Fibroblast of skin of right biceps (primary cell): ENCODE measurements around the gene MORF4L2.

Source experiments
- DNase-seq: peaks from one replicate; pipeline ENCODE4 v3.0.0-alpha.2; 2013

The MORF4L2 gene, protein sequence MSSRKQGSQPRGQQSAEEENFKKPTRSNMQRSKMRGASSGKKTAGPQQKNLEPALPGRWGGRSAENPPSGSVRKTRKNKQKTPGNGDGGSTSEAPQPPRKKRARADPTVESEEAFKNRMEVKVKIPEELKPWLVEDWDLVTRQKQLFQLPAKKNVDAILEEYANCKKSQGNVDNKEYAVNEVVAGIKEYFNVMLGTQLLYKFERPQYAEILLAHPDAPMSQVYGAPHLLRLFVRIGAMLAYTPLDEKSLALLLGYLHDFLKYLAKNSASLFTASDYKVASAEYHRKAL

DNA sequence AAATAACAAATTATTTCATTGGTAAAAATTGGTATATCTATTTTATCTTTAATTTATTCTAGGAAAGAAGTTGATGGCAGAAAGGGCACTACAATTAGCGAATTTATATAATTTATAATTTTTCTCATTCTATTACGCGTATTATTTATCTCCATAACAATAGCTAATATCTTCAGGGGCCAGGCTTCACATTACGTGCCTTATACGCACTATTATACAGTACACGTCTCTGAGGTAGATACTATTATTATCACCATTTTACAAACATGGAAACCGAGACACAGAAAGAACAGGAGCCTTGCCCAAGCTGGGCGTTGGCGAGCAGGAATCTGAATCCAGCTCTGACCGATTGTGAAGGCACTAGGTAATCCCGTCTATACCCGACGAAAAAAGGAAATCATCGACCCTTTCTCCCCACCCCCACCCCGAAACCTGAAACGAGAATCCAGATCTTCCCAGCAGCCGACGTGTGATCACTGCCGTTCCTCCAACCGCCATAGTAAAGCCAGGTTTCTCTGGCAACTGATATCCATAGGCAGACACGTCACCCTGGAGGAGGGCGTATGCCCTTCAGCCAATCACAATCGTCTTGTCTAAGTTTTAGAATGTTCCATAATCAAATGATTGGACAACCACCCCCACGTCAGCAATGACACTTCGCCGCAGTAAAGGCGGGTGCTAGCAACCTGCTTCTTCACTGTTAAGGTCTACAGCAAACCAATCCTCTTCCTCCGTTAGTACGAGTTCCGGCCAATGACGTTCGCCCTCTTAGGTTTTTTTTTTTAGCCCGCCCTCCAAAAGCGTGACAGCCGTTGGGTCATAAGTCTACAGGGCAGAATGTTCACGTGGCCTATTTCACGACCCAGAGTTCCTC lies at the start of gene MORF4L2:
TSS of gene MORF4L2 (minus strand) at position 501 of the 874 bp plus-strand sequence. CDS start 9,672 bp downstream, outside the sequence.
- peak; percentile 99 for DNase-seq

DNA sequence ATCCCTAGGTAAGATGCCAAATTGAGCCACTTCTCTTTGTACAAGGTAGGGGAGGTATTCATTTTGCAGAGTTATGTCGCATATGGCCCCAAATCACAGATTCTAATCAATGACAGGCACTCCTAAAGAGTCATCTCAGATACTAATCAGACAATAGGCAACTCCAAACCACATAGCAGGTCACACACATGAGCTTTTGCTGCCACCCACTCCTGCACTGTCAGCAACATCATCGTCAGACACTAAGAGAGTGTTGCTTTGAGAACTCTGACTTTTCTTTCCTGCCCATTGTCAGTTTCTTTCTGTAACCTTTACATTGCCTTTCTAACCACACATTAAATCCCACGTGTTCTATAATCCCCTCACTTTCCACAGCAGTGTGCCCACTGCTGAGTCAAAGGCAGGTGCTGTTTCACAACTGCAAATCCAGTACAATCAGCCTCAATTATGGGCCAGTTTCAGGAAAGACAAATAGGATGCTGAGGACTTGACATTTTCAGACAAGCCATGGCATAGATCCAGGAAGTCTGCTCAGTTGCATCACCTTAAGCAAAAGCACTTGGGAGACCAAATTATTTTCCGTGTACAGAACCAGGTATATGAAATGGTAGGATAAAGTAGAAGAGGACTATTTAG lies 47.7 kb upstream of the MORF4L2 start:
- no peak for DNase-seq

DNA sequence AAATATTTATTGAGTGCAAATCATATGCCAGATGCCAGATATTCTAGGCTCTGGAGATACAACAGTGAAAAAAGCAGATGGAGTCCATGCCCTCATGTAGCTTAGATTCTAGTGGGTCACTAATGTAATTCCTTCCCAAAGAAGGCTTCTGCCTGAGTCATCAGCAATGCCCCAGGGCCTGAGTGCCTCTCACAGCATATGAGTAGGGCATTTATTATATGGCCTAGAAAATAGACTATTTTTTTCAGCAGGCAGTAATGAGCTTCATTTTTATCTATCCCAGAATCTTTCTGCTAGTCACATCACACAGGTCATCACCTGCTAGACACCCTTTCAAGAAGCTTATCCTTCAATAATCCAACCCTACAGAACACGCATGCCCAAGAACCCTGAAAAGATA lies 46.5 kb upstream of the MORF4L2 start:
- DNase-seq = peak; percentile 26

DNA sequence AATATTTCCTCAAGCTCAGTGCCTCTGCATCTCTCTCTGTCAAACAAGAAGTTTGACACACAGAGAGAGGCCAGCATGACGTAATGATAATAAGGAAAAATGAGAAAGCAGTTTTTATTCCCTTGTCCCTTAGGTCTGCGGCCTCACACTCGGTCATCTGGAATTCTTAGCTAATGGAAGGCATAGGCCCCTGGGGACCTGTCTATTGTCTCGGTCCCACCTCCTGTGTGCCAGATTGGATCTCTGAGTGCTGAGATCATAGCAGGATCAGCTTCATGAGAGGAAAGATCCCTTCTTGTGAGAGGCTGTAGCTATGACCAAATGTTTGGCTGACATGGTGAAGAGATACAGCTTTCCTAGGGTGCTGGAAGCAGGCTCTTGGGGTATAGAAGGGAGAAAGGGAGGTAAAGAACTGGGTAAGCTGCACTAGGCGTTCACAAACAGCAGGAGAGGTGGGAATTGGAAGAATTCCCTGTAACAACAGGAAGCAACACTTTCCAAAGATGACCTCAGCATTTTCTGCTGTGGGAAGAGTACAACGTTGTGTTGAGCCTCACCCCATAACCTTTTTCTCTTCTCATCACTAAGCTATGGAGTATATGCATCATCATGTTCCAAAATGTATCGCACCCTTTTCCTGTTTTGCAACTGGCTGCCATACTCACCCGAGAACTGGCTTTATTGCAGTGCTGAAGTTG lies 44.4 kb upstream of the MORF4L2 start:
- peak; percentile 88 for DNase-seq

DNA sequence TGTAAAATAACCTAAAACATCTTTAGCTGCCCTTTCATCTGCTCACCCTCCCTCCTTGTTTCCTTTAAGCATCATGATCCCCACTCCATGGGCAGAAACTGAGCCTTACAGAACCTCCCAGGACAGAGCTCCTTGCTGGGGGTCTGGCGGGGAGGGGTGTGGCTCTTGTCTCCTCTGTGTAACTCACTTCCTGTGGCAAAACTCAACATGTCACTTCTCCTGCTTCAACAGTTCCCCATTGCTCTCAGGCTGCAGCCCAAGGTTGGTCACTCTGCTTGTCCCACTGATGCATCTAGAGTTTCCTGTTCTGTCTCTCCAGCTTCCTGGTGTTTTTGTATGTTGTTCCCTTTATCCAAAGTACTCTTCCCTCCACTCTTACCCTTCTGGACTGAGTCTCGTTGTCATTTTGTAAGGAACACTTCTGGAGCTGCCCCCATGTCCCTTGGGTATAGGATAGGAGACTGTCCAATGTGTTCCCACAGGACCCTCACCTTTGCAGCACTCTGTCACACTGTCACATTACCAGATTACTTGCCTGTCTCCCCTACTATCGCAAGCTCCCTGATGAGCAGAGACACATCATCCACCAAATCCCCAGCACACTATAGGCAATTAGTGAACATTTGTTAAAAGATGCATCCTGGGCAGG lies 43.8 kb upstream of the MORF4L2 start:
- DNase-seq = peak; percentile 30

DNA sequence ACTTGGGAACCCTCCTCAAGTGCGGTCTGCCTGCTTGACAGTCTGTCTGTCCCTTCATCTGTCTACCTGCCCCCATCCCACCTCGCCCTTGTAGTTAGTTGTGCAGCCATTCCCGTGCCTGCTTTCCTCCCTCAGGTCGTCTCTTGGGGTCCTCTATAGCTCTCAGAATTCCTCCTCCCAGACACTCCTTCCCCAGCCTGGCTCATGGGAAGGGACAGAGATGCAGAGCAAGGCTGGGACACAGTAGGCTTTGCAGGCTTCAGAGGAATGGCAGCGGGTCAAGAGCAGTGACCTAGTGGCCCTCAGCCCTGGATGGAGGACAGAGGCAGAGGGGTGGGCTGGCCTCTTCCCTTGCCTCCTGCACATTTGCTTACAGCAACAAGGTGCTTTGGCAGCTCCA lies 42.5 kb upstream of the MORF4L2 start:
- no peak for DNase-seq

DNA sequence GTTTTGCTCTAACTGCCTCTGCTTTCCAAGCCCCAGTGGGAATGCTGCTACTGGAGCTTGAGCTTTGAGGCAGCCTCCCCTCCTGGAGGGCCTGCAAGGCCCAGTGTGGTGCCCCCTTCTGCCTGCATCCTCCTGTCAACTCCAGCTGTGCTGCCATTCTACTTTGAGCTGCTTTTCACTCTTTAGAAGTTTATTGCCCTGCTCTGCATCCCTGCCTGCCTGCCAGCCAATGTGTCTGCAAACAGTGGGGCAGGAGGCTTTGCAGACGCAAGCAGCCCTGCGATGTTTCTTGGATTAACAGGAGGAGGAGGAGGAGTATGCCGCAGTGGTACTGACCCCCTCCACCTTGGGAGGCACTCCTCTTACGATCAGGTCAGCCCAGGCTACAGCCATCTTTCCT lies 40.6 kb upstream of the MORF4L2 start:
- DNase-seq = no peak

DNA sequence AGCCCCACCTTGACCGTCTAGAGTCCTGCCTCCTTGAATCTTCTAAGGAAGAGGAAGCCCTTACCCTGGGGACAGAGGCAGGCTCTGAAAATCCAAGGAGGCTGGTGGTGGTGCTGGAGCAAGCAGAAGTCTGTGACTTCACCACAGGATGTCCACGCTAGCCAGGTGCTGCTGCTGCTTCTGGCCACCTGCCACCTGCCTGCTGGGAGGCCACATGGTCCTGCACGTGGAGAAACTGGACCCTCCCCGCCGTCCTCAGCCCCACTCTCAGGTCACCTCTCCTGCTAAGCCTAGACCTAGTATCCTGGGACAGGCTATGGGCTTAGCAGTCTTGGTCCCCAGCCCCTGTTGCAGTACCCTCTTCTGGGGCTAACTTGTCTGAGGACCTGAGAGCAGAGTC lies 40.0 kb upstream of the MORF4L2 start:
- DNase-seq = no peak

DNA sequence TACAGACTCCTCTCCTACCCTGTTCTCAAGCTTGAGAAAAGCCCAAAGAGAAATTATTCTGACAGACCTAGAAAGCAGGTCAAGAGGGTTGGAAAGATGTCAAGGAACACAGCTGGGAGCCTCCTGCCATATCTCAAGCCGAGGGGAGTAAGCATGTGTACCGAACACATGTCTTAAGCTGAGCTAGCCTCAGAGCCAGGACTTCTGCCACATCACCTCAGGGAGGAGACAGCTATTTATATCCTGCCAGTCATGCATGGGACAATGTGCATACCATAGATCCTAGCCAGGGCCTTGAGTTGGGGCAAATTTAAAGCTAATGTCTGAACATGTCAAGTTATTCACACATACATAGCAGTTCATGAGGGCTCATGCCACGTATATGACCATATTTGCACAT lies 36.0 kb upstream of the MORF4L2 start:
- DNase-seq = peak; percentile 67

DNA sequence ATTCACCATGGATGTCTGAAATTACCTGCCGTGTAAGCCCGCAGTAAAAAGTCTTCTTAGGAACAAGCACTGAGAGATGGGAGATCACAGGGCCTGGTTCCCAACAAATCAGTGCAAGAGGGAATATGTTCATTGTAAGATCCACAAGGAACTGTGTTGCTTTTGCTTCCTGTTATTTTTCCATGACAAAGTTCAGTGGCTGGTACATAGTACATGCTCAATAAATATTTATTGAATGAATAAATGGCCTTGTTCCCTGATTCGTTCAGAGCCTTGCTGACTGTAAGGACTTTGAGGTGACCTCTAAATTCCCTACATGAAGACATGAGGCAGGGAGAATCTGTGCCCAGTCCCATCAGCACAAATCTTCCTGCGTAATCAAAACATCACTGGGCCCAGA lies 31.6 kb upstream of the MORF4L2 start:
- DNase-seq = no peak

DNA sequence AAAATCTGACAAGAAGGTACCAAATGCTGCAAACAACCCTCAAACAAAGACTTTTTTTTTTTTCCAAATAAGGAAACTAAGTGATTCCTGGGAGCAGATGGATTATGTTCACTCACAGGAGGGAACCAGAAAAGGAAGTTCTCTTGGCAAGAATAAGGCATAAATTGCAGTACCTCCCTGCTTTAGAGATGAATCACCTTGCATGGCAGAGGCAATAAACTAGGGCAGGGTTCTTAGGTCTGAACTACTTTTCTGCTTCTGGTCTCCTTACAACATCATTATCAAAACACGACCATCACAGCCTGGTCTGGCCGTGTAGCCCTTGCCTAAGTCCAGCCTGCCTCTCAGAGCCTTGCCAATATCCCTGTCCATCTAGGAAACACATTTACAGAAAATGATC lies 30.5 kb upstream of the MORF4L2 start:
- DNase-seq = peak; percentile 84

DNA sequence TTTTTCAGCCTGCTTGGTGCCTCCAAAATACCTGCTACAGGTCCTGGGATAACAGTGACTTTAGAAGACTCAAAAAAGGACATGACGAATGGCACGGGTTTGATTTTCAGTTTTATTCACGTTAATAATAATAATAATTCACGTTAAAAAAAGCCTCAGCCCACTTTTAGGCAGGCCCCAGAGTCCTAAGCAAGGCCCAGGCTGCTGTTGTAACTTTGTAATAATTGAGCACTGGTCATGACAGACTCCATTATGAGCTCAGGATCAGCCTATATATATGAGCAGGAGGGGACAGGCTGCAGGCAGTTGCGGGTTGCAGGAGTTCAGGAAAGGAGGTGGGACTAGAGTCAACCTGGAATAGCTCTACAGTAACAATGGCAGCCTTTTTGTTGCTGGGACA lies 24.1 kb upstream of the MORF4L2 start, which contains the start of gene TMEM31:
TSS of gene TMEM31 (plus strand) at position 301 of the 400 bp plus-strand sequence. CDS start 1,350 bp downstream, outside the sequence.
- DNase-seq = no peak

DNA sequence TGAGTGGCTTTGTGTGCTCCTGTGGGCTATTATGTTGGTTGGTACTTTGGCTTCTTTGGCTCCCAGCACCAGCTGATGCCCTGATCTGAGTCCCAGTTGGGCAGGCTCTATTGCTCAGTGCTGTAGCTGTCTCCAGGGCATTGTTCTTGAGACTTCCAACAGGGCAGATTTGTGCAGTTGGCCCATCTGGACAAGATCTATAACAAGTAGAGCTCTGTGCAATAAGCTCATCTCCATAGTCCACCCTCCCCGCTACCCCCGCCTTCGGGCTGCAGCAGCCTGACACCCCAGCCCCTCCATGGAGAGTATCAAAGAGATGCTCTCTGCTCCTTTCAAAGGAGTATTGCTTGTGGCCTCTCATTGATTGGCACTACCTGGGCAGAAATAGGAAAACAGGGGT lies 18.4 kb upstream of the MORF4L2 start:
- DNase-seq = no peak

DNA sequence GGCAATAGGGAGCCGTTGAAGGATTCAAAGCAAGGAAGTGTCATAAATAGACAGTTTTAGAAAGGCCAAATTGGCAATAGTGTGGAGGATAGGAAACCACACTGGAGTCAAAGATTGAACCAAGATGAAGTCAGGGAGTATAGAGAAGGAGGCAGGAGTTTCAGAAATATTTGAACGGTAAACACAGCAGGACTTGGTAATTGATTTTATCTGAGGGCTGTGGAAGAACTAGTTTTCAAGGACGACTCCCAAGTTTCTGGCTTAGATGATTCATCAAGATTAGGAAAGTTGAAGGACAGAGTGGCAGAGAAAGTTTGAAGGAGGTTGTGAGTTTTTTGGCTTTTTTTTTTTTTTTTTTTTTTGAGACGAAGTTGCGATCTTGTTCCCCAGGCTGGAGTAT lies 12.7 kb upstream of the MORF4L2 start:
- DNase-seq = no peak

DNA sequence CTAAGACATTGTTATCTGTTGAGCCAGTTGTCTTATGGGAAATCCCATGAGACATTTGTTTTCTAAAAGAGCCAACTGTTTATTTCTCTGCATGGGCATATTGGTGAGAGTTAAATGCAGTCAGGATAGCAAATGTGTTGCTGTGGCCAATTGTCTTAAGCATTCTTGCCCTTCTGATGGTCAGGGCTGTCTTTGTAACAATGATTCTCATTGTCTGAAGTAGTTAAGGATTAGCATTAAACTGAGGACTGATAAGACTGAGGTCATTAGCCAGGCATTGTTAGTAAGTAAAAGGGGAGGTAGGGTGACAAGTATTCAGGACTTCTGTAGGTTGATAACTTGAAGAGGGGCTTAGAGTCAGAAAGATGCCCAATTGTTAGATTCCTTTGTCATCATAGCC lies 11.2 kb upstream of the MORF4L2 start:
- DNase-seq = no peak

DNA sequence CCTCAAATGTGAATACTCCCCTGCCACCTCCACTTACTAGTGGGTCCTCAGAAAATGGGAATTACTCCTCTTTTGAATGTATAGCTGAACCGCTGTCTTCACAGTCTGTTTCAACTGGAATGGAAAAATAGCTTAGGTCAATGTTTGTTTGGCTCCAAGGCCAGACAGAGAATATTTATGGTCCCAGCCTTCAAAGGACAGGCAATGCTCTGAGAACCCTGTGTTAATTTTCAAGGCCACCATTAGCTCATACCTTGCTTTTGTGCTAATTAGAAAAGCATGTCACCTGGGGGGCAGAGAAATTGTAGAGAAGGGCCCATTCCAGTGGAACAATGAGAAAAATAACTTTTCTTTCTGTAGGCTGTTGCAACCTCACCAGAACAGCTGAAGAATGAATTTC lies 4.6 kb upstream of the MORF4L2 start:
- no peak for DNase-seq

DNA sequence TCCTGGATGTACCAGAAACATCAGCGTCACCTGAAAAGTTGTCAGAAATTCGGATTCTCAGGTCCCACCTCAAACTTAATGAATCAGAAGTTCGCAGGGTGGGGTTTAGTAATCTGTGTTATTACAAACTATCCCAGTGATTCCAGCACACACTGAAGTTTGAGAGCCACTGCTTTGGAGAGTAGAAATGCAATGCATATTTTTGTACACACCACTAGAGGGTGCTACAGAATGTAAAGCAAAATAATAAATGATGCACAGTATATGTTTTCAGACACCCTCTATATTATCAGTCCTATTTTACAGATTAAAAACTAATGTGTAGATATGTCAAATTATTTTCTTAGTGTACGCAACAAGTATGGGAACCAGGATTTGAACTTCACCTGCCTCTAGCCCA lies 2.4 kb upstream of the MORF4L2 start:
- peak; percentile 28 for DNase-seq

DNA sequence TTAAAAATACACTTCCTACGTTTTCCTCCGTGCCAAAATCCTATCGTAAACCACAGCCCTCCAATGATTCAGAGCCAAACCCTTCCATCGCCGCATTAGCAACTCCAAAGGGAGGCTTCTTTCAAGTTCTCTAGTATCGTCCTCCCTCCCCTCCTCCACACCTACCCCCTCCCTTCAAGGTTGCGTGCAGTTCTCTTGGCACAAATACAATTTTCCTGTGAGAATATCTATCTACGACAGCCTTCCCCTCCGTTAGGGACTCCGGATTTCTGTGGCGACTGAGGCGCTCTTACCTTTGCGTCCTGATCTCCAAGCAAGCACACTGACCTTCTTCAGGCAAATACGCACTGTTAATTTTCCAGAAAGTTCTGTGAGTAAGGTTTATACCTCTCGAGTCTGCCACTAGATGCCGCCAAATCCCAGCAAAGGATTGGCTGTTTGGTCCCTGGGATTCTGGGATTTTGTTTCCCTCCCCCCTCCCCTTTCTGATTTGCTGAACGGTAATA lies 1.2 kb upstream of the MORF4L2 start:
- peak; percentile 81 for DNase-seq

DNA sequence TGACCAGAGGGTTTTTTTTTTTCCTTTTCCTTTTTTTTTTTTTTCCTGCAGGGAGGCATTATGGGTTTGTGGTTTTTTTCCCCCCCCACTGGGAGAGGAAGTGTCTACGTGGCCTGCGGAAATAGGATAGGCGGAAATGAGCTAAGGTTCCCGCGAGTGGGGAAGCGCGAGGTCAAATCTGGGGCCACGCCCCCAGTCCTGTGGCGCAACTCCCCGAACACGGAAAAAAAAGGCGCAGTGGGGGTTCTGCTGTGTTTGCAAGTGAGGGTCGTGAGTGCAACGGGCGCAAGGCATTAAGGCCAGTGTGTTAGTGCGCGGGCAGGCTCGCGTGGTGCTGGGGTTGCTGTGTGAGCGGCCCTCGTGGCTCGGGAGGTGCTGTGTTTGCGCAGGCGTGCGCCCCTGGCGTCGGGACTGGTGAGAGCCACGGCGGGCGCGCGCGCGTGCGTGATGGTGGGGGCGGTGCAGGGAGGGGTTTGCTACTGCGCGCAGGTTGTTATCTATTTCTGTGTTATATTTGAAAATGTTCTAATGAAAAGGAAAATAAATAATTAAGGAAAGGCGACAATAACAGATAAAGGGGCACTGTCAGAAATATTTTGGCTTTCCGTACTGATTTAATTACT lies 685 bp upstream of the MORF4L2 start:
- DNase-seq = peak; percentile 84

DNA sequence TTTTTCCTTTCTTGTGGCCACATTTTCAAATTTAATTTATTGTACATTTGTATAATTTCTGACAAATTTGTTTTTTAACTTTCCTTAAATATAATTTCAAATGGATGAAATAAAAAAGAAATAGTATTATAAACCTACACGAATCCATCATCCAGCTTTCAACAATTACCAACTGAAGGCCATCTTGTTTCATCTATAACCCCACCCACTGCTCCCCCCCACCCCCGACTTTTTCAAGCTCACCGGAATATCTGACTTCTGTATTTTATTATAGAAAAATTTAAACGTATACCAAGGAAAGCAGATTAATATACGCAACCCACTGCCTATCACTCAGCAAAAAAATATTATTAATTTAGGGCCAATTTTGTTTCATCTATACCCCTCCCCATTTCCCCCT lies 1.1 kb downstream of the MORF4L2 start:
- no peak for DNase-seq

DNA sequence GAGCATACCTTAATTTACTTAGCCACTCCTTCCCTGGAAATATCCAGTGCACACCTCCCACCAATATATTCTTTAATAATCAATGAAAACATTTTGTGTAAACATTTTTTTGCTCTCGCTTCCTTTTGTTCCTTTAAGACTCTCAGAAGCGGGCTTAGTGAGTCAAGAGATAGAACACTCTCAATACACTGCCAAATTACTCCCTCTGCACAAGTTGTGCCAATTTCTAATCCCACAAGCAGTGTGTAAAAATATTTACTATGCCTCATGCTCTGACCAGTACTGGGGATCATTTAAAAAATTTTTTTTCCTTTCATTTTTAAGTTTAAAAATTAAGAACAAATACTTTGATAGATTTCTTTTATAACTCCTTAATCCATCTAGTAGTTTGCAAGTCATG lies 5.1 kb downstream of the MORF4L2 start:
- DNase-seq = no peak
